ENCODE results near the gene SLC6A4. TPM values are rescaled to one million over a fixed set of nuclear protein-coding genes. Genes with fewer than 3 reads are reported as not detected.

Gene SLC6A4
- total and polyA plus RNA-seq, 8 donors = 0.18 to 0.55 TPM; not detected in 6

- no peak overlapping the region for H3K4me3 ChIP-seq
- DNase-seq = no peak
- no peaks in the 10 kb centered on the region for H3K9me3 ChIP-seq
- TF ChIP-seq POLR2AphosphoS5 (IDR thresholded peaks at IDR 0.05) (no peak), POLR2A (IDR thresholded peaks at IDR 0.05) (no peak), EP300 (IDR thresholded peaks at IDR 0.05) (no peak)
- TF ChIP-seq, protein P1, sequence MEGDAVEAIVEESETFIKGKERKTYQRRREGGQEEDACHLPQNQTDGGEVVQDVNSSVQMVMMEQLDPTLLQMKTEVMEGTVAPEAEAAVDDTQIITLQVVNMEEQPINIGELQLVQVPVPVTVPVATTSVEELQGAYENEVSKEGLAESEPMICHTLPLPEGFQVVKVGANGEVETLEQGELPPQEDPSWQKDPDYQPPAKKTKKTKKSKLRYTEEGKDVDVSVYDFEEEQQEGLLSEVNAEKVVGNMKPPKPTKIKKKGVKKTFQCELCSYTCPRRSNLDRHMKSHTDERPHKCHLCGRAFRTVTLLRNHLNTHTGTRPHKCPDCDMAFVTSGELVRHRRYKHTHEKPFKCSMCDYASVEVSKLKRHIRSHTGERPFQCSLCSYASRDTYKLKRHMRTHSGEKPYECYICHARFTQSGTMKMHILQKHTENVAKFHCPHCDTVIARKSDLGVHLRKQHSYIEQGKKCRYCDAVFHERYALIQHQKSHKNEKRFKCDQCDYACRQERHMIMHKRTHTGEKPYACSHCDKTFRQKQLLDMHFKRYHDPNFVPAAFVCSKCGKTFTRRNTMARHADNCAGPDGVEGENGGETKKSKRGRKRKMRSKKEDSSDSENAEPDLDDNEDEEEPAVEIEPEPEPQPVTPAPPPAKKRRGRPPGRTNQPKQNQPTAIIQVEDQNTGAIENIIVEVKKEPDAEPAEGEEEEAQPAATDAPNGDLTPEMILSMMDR (IDR thresholded peaks at IDR 0.05) = no peak
- no peak overlapping the region for H3K27ac ChIP-seq
- no peaks in the 10 kb centered on the region for H3K27me3 ChIP-seq
- peaks cover 40 to 91% (median 80%) of the 10 kb centered on the region in 4 donors for H3K36me3 ChIP-seq
- intact Hi-C loops (cut with DNase I; ENCODE audit: low total_unique reads) = no loop called here
- WGBS, 5 donors = 92 to 97% (median 93%) methylated on average over 3 of the region's 3 CpGs
- H3K4me1 ChIP-seq = no peaks in the 10 kb centered on the region
Measured at GRCh38 chr17:30274887-30275286, 39.4 kb upstream of the SLC6A4 start.

DNA sequence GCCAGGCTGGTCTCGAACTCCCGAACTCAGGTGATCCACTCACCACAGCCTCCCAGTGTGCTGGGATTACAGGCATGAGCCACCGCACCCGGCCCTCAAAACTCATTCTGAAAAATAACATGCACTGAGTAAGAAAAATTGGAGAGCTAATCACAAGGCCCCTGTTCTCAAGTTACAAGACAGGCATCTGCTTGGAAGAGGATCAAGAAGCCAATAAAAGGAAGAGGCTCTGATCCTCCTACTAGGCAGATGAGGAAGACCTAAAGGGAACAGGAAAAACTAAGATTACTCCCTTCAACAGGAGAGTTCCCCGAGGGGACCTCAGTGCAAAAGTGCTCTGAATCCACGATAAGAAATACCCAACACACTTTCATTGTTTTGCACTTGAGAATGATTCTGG lies 37.9 kb upstream of the SLC6A4 start:
- H3K4me3 ChIP-seq = no peak overlapping the region
- H3K36me3 ChIP-seq = peaks cover 40 to 86% (median 76%) of the 10 kb centered on the region in 4 donors
- intact Hi-C loops (cut with DNase I; ENCODE audit: low total_unique reads) = no loop called here

GRCh38 chr17:30271102-30271501 lies 35.6 kb upstream of the SLC6A4 start:
- H3K36me3 ChIP-seq = peaks cover 46 to 91% (median 82%) of the 10 kb centered on the region in 4 donors
- no peak overlapping the region for H3K4me3 ChIP-seq
- no peaks in the 10 kb centered on the region for H3K9me3 ChIP-seq
- TF ChIP-seq EP300 (IDR thresholded peaks at IDR 0.05) (no peak), POLR2A (IDR thresholded peaks at IDR 0.05) (no peak), POLR2AphosphoS5 (IDR thresholded peaks at IDR 0.05) (no peak)
- TF ChIP-seq, protein P1 (IDR thresholded peaks at IDR 0.05) = no peak
- 95 to 97% (median 97%) methylated on average over 6 of the region's 6 CpGs for WGBS, 5 donors
- no peak overlapping the region for H3K27ac ChIP-seq
- no peaks in the 10 kb centered on the region for H3K4me1 ChIP-seq
- intact Hi-C loops (cut with DNase I; ENCODE audit: low total_unique reads) = no loop called here
- no peaks in the 10 kb centered on the region for H3K27me3 ChIP-seq
- DNase-seq = no peak

More for the DNA sequence above, 37.9 kb upstream of the SLC6A4 start:
- 92 to 97% (median 96%) methylated on average over 6 of the region's 6 CpGs for WGBS, 5 donors
- H3K4me1 ChIP-seq = no peaks in the 10 kb centered on the region
- DNase-seq = no peak
- TF ChIP-seq POLR2AphosphoS5 (IDR thresholded peaks at IDR 0.05) (no peak), EP300 (IDR thresholded peaks at IDR 0.05) (no peak), POLR2A (IDR thresholded peaks at IDR 0.05) (no peak)
- TF ChIP-seq, protein P1 (IDR thresholded peaks at IDR 0.05) = no peak
- no peak overlapping the region for H3K27ac ChIP-seq
- no peaks in the 10 kb centered on the region for H3K27me3 ChIP-seq
- no peaks in the 10 kb centered on the region for H3K9me3 ChIP-seq

DNA sequence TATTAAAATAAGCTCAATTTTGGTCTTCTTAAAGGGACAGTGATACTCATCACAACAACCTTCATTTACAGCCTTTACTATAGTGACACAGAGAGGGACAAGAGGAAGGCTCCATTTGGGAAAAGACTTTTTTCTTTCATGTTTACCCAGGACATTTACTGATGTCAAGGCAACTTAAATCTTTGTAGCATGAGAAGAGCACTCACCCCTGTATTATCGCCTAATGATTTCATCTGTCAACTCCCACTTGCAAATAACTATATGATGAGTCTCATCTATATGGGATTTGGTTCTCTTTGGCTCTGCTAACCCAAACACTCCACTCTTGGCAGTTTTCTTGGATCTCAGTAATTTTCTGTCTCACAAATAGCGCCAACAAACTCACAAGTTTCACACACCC lies 32.1 kb upstream of the SLC6A4 start:
- no peaks in the 10 kb centered on the region for H3K9me3 ChIP-seq
- H3K4me3 ChIP-seq = no peak overlapping the region
- TF ChIP-seq POLR2AphosphoS5 (IDR thresholded peaks at IDR 0.05) (no peak), POLR2A (IDR thresholded peaks at IDR 0.05) (no peak), EP300 (IDR thresholded peaks at IDR 0.05) (no peak)
- TF ChIP-seq, protein P1 (IDR thresholded peaks at IDR 0.05) = no peak
- peaks cover 0 to 23% (median 10%) of the 10 kb centered on the region in 4 donors for H3K4me1 ChIP-seq
- WGBS, 5 donors = 94 to 100% (median 97%) methylated on average over 2 of the region's 2 CpGs
- DNase-seq = no peak
- no peaks in the 10 kb centered on the region for H3K27me3 ChIP-seq
- H3K27ac ChIP-seq = no peak overlapping the region
- H3K36me3 ChIP-seq = peaks cover 31 to 95% (median 85%) of the 10 kb centered on the region in 4 donors
- intact Hi-C loops (cut with DNase I; ENCODE audit: low total_unique reads) = no loop called here

All from stomach (tissue), 9 donors.